Activated CD4-positive, alpha-beta T cell treated with anti-CD3 and anti-CD28 coated beads for 4 hours (primary cell): Measurements from ENCODE around the gene STUB1.

ENCODE experiments used
- DNase-seq, 2 donors: peaks; one replicate each; pipeline ENCODE4 v3.0.0-alpha.2; 2020

Gene STUB1

DNA sequence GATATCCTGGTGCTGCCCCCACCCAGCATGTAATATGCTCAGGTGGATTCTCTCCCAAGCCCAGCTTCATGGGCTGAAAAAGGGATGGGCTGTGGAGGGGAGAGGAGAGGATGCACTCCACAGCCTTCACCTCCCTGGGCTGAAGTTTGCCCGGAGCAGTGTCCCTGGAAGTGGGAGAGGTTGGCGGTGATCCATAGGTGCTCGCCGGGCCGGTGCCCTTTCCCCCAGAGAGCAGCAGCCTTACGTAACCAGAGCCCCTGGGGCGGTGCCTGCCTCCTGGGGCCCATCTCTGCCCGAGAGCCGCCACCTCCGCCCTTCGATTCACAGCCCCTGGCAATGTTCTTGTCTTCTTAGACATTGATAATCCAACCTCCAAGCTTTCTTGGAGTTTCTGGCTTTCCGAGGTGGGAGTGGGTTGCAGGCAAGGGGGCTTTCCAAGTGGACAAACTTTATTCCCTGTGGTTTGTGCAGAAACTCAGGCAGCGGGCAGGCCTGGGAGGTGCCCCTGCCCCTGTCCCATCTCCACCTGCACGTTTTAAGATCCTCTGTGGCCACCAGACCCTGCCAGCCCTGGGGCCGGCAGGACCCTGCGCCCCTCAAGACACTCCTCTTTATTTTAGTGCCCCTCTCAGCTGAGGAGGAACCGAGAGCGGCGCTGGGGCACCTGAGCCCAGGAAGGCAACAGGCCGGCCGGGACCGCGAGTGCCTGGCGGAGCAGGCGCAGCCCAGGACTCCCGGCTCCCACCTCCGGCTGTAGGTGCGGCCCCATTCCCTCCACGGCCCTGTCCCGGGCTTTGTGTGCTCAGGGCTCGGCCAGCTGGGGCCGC lies 34.1 kb upstream of the STUB1 start:
- DNase-seq = no peak

DNA sequence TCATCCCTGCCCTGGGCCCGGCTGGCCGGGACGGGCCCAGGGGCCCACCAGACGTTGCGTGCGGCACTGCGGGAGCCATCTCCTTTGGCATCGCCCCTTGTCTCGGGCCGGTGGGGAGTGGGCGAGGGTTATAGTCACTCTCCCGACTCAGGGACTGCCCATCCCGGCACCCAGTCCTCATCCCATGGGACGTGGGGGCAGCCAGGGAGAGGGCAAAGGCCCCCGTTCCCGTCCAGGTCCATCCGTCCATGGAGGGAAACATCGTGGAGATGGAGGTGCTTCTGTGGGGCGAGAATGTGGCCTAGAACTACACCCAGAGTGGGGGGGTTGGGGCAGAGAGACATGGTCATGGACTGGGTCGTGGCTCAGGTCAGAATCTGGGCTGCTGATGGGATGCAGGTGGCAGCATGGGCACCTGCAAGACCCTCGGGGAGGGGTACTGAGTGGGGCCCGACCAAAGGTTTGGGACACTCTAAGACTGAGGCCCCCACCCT lies 33.5 kb upstream of the STUB1 start:
- no peak for DNase-seq

DNA sequence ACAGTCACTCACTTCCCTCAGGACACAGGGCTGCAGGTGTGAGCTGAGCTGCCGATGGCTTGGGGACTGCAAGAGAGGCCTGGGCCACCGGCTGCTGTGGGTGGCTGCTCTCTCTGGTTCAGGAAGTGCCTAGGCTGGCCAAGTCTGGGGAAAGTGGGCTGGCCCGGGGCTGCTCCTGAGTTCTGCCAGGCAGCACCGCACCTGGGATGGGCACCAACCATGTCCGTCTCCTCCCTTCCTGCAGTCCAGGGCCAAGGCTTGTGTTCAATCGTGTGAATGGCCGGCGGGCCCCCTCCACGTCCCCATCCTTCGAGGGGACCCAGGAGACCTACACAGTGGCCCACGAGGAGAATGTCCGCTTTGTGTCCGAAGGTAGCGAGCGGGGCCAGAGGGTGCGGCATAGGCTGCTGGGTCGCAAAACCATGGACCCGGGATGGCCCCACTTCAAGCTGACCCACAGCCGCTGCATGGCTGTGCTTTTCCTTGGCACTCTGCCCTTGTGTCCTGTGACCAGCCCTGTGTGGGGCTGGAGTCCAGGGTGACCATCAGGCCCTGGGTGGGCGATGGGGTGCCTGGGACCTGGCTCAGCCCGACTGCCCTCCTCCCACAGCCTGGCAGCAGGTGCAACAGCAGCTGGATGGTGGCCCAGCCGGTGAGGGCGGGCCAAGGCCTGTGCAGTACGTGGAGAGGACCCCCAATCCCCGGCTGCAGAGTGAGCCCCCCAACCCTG lies 32.9 kb upstream of the STUB1 start:
- no peak for DNase-seq

DNA sequence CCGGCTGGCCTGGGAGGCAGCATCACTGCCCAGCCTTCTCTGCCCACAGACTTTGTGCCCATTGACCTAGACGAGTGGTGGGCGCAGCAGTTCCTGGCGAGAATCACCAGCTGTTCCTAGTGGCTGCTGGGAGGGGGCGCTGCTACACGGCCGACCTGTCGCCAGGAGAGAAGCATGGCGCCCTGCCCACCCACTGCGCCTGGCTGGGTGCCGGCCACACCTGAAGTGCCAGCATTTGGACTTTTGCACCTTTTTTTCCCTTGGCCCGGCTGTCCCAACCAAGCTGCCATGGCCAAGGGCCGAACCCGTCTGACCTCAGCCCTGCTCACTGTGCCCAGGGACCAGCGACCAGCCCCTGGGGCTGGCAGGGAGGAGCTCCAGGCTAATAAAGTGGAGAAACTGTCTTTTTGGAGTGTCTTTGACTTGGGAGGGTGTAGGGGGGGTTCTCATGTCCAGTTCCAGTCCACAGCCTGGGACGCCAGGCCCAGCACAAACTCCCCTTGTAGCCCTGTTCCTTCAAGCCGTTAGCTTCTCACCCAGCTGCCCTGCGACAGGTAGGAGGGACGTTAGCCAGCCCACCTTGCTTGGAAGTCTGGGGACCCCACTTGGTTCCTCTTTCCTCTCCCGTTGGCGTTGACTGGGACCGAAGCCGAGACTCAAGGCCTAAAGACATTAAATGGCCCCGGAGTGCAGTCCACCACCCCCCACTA lies 32.0 kb upstream of the STUB1 start:
- peak in 1 of 2 donors; percentile 34 for DNase-seq

DNA sequence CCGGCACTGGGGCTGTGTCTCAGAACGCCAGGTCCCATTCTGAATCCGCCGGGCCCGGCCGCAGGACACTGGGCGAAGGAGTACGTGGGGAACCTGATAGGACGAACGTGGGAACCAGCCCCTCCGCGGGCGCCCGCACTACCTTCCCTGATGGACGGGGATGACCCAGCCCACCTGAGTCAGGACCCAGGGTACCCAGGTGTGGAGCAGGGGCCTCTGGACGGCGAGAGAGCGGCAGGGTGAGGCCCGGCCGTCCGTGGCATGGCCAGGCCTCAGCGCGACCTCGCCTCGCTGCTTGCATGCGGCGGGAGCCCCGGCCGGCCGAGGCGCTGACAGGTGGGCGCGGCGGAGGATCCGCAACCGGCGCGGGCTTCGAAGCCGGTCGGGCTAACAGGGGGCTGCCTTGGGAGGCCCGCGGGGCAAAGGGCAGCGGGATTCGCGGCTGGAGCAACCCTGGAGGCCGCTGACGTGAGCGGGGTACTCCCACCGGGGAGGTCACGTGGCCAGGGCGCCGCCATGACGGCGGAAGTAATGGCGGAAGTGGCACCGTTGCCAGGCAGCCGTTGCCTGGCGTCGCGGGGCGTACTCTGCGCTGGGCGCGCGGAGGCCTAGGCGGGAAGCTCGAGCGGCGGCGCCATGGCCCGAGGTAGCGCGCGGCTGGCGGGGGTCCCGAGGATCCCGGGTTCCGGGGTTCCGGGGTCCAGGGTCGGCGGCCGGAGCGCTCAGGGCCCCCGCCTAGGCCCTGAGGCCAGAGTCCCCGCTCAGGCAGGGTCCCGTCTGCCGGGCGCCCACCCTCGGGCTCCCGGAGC lies 31.2 kb upstream of the STUB1 start, which contains the start of gene WDR90:
WDR90 (plus strand) TSS at position 585 of the 809 bp plus-strand sequence; CDS start at position 637, 52 bp downstream.
- peak; percentile 91 to 92 for DNase-seq

DNA sequence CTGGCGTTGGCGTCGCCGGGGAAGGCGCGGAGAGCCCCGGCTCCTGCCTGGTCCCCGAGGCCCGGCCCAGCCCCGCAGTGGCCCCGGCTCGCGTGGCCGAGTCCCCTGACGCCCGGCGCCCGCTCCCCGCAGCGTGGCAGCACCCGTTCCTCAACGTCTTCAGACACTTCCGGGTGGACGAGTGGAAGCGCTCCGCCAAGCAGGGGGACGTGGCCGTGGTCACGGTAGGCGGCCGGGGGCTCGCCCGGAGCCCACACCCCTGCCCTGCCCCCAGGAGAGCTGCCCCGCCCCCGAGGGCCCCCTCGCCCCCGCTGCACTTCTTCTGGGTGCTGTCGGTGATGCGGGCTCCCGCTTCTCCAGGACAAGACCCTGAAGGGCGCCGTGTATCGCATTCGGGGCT lies 30.6 kb upstream of the STUB1 start:
- DNase-seq = no peak

DNA sequence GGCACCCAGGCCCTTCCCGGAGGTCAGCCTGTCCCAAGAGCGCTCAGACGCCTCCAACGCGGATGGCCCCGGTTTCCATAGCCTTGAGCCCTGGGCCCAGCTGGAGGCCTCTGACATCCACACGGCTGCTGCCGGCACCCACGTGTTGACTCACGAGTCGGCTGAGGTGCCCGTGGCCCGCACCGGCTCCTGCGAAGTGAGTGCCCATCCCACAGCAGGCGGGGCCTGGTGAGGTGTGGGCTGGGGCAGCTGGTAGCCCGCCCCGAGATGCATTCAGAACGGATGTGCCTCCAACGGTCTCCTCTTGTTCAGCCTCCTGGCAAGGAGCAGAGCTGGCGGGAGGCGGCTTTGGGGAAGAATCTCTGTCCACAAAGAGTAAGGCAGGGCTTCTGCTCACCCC lies 28.4 kb upstream of the STUB1 start:
- DNase-seq = no peak

DNA sequence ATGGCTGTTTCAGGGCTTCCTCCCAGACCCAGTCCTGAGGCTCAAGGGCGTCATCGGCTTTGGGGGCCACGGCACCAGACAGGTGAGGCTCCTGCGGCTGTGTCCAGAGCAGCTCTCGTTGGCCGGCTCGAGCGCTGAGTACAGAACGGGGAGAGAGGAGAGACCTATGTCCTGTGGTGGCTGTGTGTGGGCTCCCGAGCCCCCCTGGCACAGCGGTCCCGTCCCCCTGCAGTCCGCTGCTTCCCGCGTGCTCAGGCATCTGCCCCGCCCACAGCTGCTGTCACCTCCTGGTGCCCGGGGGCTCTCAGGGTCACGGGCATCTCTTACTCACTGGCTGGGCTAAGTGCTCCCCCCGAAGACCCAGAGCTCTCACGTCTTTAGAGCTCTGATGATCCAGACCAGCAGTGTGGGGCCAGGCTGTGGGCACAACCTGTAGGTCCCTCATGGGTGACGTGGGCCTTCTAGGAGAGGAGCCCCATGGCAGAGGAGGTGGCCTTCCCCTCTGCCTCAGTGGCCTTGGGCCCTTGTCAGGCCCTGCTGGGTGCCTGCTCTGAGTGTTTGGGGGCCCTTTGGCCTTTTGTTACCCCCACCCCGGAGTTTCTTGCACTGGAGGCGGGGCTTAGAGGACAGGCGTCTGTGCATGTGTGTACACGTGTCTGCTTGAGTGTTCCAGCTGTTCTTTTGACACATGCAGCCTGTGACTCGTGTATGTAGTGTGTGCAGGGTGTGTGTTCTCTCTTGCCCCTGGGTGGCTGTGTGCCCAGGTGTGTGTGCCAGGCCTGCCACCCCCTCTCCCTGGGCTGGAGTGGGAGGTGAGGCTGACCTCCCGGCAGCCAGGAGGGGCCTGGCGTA lies 27.5 kb upstream of the STUB1 start:
- no peak for DNase-seq

DNA sequence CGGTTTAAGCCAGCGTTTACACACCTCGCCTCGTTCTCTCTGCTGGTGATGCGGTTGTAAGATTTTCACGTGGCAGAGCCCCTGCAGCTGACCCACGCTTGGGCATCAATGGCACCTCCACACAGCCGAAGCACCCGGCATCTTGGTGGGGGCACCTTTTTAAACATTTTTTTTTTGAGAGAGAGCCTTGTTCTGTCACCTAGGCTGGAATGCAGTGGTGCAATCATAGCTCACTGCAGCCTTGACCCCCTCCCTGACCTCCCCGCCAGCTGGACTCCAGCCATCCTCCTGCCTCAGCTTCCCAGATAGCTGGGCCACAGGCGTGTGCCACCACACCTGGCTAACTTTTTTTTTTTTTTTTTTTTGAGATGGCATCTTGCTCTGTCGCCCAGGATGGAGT lies 26.2 kb upstream of the STUB1 start:
- DNase-seq = no peak

DNA sequence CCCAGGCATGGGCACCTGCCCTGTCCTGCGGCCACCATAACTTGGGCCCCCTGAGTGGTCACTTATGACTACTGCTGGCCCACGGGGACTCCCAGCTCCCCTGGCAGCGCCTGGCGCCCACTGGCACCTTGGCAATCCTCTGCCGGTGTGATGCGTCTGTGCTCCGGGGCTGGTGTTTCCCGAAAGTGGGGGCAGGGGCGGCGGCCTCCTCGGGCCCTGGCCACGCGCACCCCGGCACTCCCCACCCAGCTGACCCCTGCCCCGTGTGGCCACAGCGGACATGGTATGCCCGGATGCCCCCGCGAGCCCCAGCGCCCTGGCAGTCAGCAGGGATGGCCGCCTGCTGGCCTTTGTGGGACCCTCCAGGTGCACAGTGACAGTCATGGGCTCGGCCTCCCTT lies 22.7 kb upstream of the STUB1 start:
- no peak for DNase-seq

DNA sequence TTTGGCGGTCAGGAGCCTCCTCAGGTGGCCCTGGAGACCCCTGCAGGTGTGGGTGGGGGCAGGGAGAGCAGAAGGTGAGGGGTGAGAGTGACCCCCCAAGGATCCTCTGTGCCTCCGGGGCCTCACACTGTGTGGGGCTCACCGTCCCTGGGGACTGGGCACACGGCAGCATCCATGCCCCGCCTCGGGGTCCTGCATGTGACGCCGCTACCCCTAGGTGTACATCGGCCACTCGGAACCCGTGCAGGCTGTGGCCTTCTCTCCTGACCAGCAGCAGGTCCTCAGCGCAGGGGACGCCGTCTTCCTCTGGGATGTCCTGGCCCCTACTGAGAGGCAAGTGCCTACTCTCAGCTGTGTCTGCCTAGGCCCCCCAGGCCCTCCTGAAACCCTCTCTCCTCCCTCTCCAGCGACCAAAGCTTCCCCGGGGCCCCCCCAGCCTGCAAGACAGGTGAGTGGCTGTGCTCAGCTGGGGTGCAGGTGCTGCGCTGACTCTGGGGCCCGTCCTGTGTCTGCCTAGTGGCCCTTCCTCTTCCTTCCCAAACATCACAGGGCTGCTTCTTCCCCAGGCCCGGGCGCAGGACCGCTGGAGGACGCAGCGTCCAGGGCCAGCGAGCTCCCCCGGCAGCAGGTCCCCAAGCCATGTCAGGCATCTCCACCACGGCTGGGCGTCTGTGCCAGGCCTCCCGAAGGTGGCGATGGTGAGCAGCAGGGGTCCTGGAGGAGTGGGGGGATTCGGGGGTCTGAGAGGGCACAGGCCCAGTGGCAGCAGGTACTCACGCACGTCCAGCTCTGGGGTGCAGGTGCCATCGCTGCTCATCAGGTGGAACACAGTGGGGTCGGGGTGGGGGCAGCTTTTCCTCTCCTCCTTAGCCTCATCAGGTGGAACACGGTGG lies 21.3 kb upstream of the STUB1 start:
- no peak for DNase-seq

DNA sequence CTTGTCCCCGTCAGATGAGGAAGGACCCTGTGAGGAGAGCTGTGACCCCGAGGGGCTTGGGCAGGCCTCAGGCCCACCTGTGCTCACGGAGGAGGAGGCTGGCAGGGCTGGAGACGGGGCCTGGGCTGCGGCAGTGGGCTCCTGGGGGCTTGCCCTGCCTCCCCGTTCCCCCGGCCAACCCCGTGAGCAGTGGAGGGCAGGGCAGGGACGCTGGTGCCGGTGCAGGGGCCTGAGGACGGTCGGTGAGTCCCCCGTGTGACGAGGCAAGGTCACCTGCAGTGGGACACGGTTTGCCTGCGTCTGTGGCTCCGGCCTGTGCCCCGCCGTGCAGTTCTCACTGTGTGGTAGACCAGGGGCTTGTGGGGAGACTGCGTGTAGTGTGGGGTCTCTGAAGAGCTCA lies 20.6 kb upstream of the STUB1 start:
- DNase-seq = no peak

DNA sequence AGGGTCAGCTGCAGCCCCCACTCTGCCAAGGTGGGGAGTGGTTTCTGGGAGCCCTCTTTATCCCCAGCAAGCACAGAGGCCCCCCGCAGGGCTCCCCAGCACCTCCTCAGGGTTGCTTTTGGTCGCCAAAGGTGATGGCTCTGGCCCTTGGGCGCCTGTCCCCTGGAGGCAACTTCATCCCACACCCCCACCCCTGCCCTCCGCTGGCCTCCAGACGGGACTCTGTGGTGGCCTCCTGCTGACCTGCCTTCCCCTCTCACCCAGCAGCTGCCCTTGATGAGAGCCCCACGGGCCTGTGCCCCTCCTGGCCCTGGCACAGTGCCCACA lies 20.1 kb upstream of the STUB1 start:
- no peak for DNase-seq

DNA sequence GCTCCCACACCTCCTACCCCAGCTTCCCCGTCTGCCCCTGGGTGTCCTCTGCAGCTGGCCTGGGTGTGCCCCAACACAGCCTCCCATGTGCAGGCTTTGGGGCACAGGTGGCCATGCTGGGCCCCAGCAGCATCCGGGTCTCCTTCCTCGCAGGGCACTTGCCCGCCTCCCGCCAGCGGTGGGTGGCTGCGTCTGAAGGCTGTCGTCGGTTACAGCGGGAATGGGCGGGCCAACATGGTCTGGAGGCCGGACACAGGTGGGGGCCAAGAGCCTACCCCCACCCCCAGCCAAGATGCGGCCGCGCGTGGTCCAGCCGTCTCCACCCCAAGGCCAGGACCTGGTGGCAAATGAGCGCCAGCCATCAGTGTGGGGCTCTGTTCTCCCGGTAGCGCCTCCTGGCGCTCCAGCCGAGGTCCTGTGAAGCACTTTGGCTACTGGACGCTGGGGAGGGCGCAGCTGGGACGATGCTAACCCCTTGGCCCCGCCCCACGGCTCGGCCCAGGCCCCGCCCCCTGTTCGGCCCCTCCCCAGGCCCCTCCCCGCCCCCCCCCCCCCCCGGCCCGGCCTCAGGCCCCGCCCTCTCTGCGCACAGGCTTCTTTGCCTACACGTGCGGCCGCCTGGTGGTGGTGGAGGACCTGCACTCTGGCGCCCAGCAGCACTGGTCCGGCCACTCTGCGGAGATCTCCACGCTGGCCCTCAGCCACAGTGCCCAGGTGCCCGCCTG lies 19.6 kb upstream of the STUB1 start:
- DNase-seq = peak; percentile 63 to 74

DNA sequence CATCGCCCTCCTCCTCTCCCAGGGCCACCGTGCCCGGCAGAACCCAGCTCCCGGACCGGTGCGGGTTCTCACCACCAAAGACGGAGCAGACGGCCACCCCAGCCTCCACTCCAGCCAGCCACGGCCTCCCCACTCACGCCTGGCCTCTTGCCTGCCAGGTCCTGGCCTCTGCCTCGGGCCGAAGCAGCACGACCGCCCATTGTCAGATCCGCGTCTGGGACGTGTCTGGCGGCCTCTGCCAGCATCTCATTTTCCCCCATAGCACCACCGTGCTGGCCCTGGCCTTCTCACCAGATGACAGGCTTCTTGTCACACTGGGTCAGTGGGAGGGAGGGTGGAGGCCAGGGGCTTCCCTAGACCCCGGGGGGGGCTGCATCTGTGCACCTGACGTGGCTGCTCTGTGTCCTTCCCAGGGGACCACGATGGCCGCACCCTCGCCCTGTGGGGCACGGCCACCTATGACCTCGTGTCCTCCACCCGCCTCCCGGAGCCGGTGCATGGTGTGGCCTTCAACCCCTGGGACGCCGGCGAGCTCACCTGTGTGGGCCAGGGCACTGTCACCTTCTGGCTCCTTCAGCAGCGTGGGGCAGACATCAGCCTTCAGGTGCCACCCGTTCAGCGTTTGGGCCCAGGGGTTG lies 18.9 kb upstream of the STUB1 start:
- DNase-seq = no peak

DNA sequence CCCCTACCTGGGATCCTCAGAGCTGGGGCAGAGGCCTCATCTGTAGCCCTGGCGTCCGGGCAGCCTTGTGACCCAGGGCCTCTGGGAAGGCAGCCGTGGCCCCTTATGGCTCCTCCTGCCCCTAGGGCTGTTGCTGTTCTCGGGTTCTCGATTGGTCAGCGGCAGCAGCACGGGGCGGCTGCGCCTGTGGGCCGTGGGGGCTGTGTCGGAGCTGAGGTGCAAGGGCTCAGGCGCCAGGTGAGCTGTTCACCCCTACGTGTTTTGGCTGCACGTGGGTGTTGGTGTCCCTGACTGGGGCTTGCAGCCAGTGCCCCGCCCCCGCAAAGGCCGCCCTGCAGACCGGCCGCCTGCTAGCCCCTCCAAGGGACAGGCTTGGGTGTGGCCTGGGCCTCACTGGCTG lies 18.1 kb upstream of the STUB1 start:
- no peak for DNase-seq

DNA sequence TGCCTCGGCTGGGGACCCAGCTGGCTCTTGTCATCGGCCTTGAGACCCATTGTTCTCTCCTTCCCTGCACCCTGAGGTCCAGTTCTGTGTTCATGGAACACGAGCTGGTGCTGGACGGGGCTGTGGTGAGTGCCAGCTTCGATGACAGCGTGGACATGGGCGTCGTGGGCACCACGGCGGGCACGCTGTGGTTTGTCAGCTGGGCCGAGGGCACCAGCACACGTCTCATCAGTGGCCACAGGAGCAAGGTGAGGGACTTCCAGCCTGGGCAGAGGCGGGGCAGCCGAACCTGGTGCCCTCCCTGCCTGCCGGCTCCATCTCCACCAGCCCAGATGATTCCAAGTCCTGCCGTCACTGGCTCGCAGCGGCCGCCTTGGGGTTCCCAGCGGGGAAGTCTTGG lies 17.6 kb upstream of the STUB1 start:
- DNase-seq = no peak

DNA sequence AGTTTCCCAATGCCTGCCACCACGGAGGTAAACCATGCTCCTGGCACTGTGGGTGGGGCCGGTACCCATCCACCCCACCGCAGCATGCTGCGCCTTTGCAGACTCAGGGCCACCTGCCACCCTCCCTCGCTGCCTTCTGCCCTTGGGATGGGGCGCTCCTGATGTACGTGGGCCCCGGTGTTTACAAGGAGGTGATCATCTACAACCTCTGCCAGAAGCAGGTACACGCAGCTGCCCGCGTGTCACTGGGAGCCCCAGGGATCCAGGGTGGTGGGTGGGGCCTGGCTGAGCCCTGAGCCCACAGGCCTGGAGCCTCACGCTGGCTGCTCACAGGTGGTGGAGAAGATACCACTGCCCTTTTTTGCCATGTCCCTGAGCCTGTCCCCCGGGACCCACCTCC lies 13.6 kb upstream of the STUB1 start:
- no peak for DNase-seq

DNA sequence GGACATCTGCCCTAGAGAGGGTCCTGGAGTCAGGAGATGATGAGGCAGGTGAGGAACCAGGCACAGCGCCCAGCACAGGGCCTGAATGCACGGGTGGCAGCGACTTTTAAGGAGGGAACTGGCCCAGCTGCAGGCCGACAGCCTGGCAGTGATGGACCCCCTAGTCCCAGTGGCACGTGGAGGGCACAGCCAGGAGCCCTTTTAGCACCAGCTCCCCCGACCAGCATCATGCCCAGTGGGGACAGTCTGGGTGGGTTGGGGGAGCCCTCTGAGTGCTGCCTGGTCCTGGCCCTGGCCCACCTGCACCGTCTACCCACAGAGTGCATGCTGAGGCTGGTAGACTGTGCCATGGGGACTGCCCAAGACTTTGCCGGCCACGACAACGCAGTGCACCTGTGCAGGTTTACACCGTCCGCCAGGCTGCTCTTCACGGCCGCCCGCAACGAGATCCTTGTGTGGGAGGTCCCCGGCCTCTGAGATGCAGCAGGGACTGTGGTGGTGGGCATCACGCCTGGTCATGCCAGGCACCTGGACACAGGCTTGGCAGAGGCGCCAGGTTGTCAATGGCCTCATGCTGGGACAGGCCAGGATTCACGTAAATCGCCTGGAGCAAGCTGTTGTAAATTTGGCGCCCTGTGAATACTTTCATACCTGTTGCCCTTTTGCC lies 13.0 kb upstream of the STUB1 start:
- no peak for DNase-seq
